Measurements from ENCODE around the gene AK9. TPM values are rescaled to one million over a fixed set of nuclear protein-coding genes. Genes with fewer than 3 reads are reported as not detected.
"Not testable (repeated sequence)": the region's sequence is repeated elsewhere in the genome, so short reads cannot be mapped to it uniquely, and the experiment has no call there.

The AK9 gene
- total RNA-seq, 1 donor from 2014 or later: 13.8 TPM

DNA sequence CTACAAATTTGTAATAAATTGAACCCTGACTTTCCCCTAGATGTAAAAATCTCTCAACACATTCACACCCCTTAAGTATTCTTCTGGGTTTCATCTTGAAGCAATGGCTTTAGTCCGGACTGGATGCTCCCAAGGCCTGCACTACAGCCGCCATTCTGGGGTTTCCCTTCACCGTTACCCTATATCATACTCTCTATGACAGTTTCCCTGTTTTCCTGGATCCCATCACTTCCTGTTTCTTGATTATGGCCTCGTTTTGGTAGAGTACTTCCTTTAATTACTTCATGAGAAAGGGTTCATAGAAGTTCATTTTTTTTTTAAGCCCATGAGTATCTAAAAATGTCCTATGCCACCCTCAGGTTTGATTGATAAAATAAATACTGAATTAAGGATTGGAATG, 11.8 kb upstream of the AK9 start:
- no peak for DNase-seq (ENCODE audit: low spot score)
- intact Hi-C loops (cut with DNase I): no loop called here
- no peak for ATAC-seq

DNA sequence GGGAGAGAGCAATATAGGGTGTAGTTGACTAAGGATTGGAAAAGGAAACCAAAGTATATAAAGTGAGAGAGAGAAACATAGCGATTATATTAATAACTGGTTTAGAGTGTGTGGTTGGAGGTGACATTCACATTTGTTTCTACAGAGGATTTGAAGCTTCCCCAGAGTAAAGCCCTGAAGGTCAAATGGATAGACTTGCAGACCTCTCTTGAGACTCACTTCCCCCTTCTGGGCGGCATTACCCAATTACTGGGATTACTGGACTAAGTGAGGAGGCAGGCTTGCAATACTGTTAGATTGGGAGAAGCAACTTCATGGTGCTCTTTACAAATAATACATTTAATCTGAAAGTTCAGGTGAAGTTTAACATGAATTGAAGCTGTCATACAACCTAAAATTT, 10.8 kb upstream of the AK9 start:
- DNase-seq (ENCODE audit: low spot score): no peak
- no peak for ATAC-seq
- intact Hi-C loops (cut with DNase I): no loop called here

DNA sequence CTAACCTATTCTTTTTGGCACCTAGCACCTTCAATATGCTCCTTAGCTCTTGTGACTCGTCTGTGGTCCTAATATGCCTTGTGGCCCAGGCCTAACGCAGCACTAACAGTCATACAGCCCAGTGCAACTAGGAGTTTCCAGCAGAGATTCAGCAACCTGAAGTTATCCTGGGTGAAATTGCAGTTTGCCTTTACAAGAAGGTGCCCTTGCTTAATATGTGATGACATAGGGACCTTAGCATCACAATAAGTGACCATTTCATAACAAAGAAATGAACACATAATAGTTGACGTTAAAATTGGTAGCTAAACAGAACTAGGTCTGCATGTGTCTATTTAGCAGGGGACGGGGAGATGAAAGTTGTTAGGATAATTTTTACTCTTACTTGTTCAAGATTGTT, 10.2 kb upstream of the AK9 start:
- intact Hi-C loops (cut with DNase I): no loop called here

DNA sequence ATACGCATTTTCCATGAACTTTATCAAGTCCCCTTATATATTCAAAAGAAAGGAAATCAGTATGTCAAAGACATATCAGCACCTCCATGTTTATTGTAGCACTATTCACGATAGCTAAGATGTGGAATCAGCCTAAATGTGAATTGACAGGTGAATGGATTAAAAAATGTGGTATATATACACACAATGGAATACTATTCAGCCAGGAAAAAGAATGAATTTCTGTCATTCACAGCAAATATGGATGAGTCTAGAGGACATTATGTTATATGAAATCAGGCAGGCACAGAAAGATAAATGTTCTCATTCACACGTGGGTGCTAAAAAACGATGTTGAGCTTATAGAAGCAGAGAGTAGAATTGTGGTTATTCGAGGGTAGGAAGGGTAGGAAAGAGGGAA, 5.4 kb upstream of the AK9 start:
- DNase-seq (ENCODE audit: low spot score) (no peak), ATAC-seq (no peak)
- intact Hi-C loops (cut with DNase I): no loop called here

More for the DNA sequence above, 10.2 kb upstream of the AK9 start:
- DNase-seq (ENCODE audit: low spot score) (no peak), ATAC-seq (no peak)

DNA sequence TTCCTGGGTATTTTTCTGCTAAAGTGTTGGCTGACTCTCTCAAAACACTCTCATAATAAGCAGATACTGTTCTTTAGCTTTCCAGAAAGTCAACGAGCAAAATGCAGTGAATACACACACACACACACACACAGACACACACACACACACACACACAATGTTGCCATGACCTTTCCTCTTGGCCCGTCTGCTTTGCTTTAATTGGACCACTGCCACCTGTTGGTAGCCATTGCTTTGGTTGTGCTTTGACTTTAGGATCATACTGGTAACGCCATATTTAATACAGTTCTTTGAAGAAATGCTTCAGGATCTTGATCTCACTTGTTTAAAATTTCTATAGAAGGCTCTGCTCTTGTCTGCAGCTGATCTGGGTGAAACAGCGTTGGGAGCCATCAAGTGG, 4.5 kb upstream of the AK9 start:
- no peak for ATAC-seq
- DNase-seq (ENCODE audit: low spot score): no peak
- intact Hi-C loops (cut with DNase I): no loop called here

DNA sequence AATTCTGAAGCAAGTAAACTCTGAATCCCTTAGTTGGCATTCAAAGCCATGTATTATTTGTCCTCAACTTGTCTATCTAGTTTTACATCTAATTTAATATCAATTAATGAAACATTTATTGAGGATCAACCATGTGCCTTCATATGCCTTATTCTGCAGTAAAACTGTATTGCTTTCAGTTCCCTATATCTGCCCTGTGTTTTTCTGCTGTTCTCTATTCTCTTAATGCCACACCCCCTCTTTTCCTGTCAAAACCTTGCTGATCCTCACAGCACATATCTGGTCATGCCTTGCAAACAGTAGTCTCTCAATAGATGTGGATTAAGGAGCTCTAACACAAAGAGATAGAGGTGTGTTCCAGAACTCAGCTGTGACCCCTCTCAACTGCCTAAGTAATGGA, 2.1 kb upstream of the AK9 start:
- DNase-seq (ENCODE audit: low spot score) (no peak), ATAC-seq (no peak)
- intact Hi-C loops (cut with DNase I): no loop called here

DNA sequence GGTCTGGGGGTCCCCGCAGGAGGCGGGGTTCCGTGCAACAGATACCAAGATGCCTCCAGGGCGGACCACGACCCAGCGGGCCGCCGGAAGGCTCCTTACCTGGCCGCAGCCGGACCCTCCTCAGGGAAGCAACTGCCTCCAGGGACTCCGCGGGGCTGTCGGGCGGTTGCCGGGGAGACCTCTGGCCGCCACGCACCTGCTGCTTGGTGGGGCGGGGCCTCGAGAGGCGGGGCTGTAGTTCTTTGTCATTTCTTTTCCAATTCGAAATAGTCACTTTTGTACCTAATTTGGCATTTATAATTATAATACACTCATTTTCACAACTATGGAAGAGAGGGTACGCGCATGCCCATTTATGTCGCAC, 647 bp downstream of the AK9 start:
- ATAC-seq (peak; percentile 44), DNase-seq (ENCODE audit: low spot score) (peak; percentile 69)
- intact Hi-C loops (cut with DNase I): no loop called here

DNA sequence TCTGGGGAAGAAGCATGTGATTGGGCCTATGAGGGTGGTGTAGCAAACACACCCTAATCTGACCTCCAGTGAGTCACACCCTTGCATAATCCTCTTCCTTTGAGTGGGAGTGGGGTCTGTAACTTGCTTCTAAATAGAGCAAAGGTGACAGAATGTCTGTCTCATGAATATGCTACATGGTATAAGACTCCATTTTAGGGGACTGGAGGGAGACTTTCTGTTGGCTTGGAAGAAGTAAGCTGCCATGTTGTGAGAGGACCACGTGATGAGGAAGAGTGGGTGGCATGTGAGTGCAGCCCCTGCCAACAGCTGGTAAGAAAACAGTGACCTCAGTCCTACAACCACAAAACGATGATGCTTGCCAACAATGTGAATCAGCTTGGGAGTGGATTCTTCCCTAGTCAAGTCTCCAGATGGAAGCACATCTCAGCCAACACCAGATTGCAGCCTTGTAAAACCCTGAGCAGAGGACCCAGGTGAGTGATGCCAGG, 3.7 kb downstream of the AK9 start:
- intact Hi-C loops (cut with DNase I): no loop called here
- ATAC-seq (no peak), DNase-seq (ENCODE audit: low spot score) (no peak)

DNA sequence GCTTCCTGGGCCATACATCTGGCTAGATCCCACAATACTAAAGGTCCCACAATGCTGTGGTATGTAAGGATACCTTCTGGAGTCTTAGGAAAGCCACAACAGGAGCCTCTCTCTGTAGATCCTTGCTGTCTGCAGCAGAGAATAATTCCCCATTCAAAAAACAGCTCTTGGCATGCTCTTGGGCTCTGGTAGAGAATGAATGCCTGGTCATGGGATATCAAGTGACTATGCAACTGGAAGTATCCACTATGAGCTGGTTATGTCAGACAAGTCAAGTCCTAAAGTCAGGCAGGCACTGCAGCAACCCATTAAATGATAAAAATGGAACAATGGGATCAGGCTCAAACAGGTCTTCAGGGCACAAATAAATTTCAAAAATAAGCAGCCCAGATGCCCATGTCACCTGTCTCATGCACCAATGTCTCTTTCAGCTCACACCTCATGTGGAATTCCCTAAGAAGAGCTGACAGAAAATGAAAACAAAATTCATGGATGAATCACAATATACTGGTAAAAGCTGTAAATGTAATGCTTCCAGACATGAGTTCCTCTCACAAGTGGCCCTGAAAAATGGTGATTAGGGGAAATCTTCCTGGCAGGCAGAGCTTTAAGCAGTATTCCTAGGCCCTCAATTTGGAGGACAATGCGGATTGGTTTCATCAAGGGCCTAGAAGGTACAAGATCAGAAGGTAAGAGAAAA, 4.3 kb downstream of the AK9 start:
- no peak for ATAC-seq
- DNase-seq (ENCODE audit: low spot score): no peak
- intact Hi-C loops (cut with DNase I): no loop called here

DNA sequence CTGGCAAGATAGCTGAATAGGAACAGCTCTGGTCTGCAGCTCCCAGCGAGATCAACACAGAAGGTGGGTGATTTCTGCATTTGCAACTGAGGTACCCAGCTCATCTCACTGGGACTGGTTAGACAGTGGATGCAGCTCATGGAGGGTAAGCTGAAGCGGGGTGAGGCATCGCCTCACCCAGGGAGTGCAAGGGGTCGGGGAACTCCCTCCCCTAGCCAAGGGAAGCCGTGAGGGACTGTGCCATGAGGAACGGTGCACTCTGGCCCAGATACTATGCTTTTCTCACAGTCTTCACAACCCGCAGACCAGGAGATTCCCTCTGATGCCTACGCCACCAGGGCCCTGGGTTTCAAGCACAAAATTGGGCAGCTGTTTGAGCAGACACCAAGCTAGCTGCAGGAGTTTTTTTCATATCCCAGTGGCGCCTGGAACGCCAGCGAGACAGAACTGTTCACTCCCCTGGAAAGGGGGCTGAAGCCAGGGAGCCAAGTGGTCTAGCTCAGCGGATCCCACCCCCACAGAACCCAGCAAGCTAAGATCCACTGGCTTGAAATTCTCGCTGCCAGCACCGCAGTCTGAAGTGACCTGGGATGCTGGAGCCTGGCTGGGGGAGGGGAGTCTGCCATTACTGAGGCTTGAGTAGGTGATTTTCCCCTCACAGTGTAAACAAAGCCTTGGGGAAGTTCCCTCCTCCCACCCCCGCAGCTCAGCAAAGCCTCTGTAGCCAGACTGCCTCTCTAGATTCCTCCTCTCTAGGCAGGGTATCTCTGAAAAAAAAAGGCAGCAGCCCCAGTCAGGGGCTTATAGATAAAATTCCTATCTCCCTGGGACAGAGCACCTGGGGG, 12.1 kb downstream of the AK9 start:
- ATAC-seq; intact Hi-C loops (cut with DNase I): not testable (repeated sequence)

DNA sequence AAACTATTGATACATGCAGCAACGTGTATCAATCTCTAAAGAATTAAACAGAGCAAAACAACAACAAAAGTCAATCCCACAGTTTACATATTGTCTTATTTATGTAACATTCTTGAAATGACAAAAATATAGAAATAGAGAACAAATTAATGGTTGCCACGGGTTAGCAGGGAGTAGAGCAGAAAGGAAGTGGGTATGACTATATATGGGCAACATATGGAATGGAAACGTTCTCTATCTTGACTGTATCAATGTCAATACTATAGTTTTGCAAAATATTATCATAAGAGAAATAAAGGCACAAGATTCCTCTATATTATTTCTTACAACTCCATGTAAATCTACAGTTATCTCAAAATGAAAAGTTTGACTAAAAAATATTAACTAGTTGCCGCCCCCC, 12.8 kb downstream of the AK9 start:
- intact Hi-C loops (cut with DNase I): no loop called here
- DNase-seq (ENCODE audit: low spot score): no peak
- ATAC-seq: no peak

More for the DNA sequence above, 12.1 kb downstream of the AK9 start:
- DNase-seq (ENCODE audit: low spot score): not testable (repeated sequence)

DNA sequence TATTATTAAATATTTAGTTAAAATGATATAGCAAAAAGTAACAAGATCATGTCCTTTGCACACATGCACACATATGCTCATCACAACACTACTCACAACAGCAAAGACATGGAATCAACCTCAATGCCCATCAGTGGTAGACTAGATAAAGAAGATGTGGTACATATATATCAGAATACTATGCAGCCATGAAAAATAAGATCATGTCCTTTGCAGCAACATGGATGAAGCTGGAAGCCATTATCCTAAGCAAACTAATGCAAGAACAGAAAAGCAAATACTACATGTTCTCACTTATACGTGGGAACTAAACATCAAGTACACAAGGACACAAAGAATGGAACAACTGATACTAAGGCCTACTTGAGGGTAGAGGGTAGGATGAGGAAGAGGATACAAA, 14.3 kb downstream of the AK9 start:
- no peak for DNase-seq (ENCODE audit: low spot score)
- no peak for ATAC-seq
- intact Hi-C loops (cut with DNase I): no loop called here

DNA sequence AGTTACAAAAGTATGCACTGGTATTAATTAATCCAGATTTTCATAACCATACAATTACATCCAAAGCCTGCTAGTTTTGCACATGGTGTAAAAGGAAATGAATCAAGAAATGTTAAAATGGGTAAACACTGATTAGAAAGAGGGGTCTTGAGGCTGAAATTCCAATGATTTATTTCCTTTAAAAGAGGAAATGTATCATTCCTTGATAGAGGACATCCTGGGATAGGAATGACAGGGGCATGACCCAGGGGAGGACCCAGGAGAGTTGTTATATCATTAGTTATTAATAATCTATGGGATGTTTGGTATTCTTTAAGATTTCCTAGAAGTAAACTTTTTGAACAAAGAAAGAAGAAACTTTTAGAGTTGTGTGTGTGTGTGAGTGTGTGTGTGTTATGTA, 18.2 kb downstream of the AK9 start:
- no peak for ATAC-seq
- intact Hi-C loops (cut with DNase I): no loop called here
- no peak for DNase-seq (ENCODE audit: low spot score)

DNA sequence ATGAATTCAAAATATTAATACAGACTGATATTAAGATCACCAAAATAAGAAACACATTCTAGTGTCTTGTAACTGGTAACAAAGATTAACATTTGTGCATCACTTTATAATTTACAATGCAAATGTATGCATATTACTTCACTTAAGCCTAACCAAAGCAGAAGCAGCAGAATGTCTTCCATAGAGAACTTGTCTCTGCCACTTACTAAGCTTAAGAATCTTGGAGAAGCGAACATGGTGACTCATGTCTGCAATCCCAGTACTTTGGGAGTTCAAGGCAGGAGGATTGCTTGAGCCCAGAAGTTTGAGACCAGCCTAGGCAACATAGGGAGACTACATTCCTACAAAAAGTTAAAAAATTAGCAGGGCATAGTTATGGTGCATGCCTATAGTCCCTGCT, 18.8 kb downstream of the AK9 start:
- ATAC-seq: no peak
- no peak for DNase-seq (ENCODE audit: low spot score)
- intact Hi-C loops (cut with DNase I): no loop called here

DNA sequence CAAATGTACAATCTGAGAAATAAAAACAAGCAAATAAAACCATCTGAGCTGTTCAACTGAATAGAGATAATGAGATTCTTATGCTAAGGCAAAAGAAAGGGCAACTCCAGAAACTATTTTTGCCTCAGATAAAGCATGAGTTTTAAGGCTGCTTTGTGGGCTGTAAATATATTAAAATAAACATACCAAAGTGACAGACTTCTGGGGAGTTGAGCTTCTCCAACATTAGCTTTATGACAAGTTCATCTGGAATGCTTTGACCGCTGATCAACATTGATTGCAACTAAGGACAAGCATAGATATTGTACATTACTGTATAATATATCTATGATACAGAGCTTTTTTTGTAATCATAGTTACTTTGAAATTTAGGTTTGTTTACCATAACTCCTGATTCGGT, 19.3 kb downstream of the AK9 start:
- DNase-seq (ENCODE audit: low spot score) (no peak), ATAC-seq (no peak)
- intact Hi-C loops (cut with DNase I): no loop called here

DNA sequence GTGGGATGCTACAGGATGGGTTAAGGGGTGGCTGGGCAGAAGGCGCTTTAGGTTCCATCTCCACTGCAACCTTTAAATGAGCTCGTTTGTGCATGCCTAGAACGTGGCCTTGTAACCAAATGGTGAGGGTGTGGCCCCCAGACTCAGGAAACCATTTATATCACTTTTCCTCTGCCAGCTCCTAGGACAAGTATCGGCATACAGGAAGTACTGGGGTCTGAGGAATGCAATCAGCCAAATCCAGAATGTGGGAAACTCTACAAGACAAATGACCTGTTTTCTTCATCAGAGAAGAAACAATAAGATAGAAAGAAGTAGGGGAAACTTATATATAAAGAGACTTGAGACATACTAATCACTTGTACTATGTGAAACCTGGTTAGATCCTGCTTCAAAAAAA, 21.2 kb downstream of the AK9 start:
- intact Hi-C loops (cut with DNase I): no loop called here
- DNase-seq (ENCODE audit: low spot score) (no peak), ATAC-seq (no peak)

DNA sequence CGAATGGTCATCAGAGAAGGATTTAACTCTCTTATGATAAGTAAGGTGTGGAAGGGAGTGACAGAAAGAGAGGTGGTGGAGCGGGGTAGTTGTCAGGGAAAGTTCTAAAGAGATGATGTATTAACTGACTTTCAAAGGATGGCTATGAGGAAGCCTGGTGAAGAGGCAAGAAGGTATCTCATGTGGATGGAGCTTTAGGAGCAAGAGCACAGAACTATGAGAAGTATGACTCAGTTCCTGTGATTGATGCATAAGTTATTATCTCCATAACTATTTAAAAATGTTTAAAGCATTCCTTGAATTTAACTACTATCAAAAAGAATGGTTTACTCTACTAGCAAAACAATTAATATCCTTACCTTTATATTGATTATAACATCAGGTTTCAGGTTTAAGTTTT, 28.8 kb downstream of the AK9 start:
- no peak for ATAC-seq
- DNase-seq (ENCODE audit: low spot score): no peak
- intact Hi-C loops (cut with DNase I): no loop called here

DNA sequence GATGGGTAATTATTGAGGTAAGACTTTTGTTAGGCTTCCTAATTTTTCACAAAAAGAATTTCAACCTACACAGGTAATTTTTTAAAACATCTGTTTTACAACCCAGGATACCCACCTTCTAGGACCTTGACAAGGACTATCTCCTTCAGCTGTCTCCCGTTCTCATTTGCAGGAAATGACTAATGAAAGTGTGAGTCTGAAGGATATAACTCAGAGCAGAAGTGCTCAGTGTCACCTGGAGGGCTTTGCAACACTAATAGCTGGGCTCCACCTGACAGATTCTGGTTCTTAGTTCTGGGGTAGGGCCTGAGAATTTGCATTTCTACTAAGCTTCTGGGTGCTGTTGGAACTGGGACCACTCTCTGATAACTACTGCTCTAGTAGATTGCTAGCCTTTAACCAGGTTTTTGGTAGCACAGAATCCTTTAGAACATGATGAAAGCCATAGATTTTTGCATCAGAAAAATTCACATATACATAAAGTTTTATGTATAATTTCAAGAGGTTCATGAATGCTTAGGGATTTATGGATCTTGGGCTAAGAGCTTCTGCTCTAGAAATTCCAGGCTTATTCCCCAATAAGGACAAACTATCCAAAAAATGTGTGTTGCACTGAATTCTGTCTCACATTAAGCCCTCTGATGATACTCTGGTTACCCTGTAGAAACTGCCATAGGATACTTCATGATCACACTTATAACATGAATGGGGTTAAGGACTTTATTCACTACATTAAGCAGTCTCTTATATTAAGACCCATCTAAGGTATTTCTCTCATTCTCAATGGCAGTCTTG, 30.3 kb downstream of the AK9 start:
- ATAC-seq: no peak
- intact Hi-C loops (cut with DNase I): no loop called here
- no peak for DNase-seq (ENCODE audit: low spot score)

DNA sequence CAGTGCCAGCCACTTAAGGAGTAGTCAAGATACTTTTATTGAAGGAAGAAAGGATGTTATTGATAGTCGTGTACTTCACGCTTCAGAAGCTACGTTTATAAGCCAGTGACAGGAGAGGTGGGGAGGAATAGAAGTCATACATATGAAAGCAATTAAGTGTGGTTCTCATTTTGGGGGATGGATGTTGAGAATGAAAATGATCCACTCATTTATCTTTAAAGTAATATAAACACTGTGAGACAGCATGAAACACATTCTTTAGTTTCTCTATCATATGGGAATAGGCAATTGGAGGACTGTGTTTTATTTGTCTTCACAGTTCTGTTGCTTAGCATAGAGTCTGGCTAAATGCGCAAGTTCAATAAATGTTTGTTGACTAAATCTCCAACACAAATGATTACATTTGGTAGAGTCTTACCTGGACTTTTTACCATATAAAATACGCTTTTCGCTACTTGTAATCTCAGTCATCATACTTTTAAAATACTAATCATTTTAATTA, 35.2 kb downstream of the AK9 start:
- ATAC-seq (no peak), DNase-seq (ENCODE audit: low spot score) (no peak)
- intact Hi-C loops (cut with DNase I): no loop called here

DNA sequence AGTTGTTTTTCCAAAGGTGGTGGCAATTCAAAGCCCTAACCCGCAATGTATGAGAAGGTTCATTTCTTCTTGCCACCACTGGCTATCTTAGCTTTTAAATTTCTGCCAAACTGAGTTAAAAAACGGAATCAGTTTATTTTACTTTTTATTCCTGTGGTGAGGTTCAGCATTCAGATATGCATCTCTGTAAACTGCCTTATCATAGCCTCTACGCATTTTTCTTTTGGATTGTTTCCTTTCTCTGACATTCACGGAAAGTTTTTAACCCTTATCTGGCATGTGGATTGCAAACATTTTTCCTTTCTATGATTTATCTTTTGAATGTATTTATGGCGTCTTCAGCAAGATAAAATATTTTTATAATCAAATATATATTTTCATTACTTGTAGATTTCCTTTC, 37.7 kb downstream of the AK9 start:
- ATAC-seq: no peak
- DNase-seq (ENCODE audit: low spot score): no peak
- intact Hi-C loops (cut with DNase I): no loop called here
